Measurements from ENCODE around the gene SDR39U1. TPM values are rescaled to one million over a fixed set of nuclear protein-coding genes. Genes with fewer than 3 reads are reported as not detected.

The SDR39U1 gene
- polyA plus RNA-seq, 1 donor from 2014 or later, result 142 TPM

DNA sequence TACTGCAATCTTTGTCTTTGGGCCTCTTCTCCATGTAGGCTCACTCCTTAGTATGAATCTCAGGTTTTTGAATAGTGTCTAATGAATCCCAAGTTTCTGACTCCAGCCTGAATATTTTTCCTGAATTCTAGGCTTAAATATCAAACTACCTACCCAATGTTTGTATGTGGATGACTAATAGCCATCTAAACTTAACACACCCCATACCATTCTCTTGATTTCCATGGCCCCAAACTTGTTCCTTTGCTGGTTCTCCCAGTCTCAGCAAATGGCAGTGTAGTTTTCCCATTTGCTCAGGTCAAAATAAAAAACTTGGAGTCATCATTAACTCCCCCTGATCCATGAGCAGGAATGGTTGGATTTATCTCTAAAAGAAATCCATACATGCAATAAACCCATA is 18.8 kb upstream of the SDR39U1 start:
- Histone ChIP-seq H3K27me3 (ENCODE audit: insufficient read depth, low read depth, low read length) (no peaks in the 10 kb centered on the region), H3F3A (ENCODE audit: insufficient read depth, low read length, poor library complexity, severe bottlenecking) (no peaks in the 10 kb centered on the region), H4K20me1 (ENCODE audit: insufficient read depth) (no peaks in the 10 kb centered on the region), H3K9me2 (ENCODE audit: insufficient read depth, low read length) (no peaks in the 10 kb centered on the region), H3K79me2 (replicated peaks; ENCODE audit: insufficient read depth, low read length) (no peaks in the 10 kb centered on the region), H3K36me3 (ENCODE audit: insufficient read depth, low read length) (no peaks in the 10 kb centered on the region), H3K4me3 (ENCODE audit: low read length) (no peak overlapping the region), H3K4me2 (ENCODE audit: low read length) (no peak overlapping the region), H3K27ac (ENCODE audit: low read length) (no peak overlapping the region), H3K9me3 (ENCODE audit: low read length) (no peaks in the 10 kb centered on the region), H3K9ac (ENCODE audit: low read length) (no peak overlapping the region), H2AFZ (ENCODE audit: low read depth, low read length) (no peak overlapping the region)
- TF ChIP-seq MXI1 (conservative IDR thresholded peaks at IDR 0.05; ENCODE audit: poor library complexity, severe bottlenecking) (no peak), EP300 (conservative IDR thresholded peaks at IDR 0.05; ENCODE audit: poor library complexity, severe bottlenecking) (no peak), TAF1 (IDR thresholded peaks at IDR 0.05; ENCODE audit: low read depth) (no peak), RAD21 (conservative IDR thresholded peaks at IDR 0.05) (no peak), POLR2AphosphoS5 (IDR thresholded peaks at IDR 0.05) (no peak), EZH2 (IDR thresholded peaks at IDR 0.05; ENCODE audit: borderline replicate concordance, insufficient read depth, low read length, poor library complexity, severe bottlenecking) (no peak), SMC3 (conservative IDR thresholded peaks at IDR 0.05; ENCODE audit: poor library complexity) (no peak)
- TF ChIP-seq, protein P1, sequence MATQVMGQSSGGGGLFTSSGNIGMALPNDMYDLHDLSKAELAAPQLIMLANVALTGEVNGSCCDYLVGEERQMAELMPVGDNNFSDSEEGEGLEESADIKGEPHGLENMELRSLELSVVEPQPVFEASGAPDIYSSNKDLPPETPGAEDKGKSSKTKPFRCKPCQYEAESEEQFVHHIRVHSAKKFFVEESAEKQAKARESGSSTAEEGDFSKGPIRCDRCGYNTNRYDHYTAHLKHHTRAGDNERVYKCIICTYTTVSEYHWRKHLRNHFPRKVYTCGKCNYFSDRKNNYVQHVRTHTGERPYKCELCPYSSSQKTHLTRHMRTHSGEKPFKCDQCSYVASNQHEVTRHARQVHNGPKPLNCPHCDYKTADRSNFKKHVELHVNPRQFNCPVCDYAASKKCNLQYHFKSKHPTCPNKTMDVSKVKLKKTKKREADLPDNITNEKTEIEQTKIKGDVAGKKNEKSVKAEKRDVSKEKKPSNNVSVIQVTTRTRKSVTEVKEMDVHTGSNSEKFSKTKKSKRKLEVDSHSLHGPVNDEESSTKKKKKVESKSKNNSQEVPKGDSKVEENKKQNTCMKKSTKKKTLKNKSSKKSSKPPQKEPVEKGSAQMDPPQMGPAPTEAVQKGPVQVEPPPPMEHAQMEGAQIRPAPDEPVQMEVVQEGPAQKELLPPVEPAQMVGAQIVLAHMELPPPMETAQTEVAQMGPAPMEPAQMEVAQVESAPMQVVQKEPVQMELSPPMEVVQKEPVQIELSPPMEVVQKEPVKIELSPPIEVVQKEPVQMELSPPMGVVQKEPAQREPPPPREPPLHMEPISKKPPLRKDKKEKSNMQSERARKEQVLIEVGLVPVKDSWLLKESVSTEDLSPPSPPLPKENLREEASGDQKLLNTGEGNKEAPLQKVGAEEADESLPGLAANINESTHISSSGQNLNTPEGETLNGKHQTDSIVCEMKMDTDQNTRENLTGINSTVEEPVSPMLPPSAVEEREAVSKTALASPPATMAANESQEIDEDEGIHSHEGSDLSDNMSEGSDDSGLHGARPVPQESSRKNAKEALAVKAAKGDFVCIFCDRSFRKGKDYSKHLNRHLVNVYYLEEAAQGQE (IDR thresholded peaks at IDR 0.05; ENCODE audit: borderline replicate concordance), result no peak
- TF ChIP-seq, protein P2, sequence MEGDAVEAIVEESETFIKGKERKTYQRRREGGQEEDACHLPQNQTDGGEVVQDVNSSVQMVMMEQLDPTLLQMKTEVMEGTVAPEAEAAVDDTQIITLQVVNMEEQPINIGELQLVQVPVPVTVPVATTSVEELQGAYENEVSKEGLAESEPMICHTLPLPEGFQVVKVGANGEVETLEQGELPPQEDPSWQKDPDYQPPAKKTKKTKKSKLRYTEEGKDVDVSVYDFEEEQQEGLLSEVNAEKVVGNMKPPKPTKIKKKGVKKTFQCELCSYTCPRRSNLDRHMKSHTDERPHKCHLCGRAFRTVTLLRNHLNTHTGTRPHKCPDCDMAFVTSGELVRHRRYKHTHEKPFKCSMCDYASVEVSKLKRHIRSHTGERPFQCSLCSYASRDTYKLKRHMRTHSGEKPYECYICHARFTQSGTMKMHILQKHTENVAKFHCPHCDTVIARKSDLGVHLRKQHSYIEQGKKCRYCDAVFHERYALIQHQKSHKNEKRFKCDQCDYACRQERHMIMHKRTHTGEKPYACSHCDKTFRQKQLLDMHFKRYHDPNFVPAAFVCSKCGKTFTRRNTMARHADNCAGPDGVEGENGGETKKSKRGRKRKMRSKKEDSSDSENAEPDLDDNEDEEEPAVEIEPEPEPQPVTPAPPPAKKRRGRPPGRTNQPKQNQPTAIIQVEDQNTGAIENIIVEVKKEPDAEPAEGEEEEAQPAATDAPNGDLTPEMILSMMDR (IDR thresholded peaks at IDR 0.05; ENCODE audit: poor library complexity, severe bottlenecking), result no peak

DNA sequence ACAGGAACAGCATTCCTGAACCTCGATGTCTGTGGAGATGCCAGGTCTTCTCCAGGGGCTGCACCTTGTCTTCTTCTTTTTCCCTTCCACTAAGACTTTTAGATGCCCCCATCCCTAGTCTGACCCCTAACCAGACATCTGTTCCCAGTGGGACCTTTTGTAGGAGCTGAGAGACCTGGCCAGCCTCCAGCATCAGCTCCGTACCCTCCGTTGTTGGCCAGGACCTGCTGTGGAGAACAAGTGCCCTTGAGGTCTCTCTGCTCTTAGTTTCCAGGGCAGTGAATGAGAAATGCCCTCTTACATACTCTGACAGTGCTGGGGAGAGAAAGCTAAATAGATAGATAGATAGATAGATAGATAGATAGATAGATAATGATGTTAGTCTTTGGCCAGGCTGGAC is 16.8 kb upstream of the SDR39U1 start:
- TF ChIP-seq POLR2AphosphoS5 (IDR thresholded peaks at IDR 0.05), result no peak
- TF ChIP-seq RAD21 (conservative IDR thresholded peaks at IDR 0.05), result no peak
- TF ChIP-seq, protein P1 (IDR thresholded peaks at IDR 0.05; ENCODE audit: borderline replicate concordance), result no peak
- TF ChIP-seq SMC3 (conservative IDR thresholded peaks at IDR 0.05; ENCODE audit: poor library complexity), result no peak
- no peak for TF ChIP-seq EZH2 (IDR thresholded peaks at IDR 0.05; ENCODE audit: borderline replicate concordance, insufficient read depth, low read length, poor library complexity, severe bottlenecking)
- no peak for TF ChIP-seq MXI1 (conservative IDR thresholded peaks at IDR 0.05; ENCODE audit: poor library complexity, severe bottlenecking)
- no peak for TF ChIP-seq EP300 (conservative IDR thresholded peaks at IDR 0.05; ENCODE audit: poor library complexity, severe bottlenecking)
- TF ChIP-seq, protein P2 (IDR thresholded peaks at IDR 0.05; ENCODE audit: poor library complexity, severe bottlenecking), result no peak
- no peak for TF ChIP-seq TAF1 (IDR thresholded peaks at IDR 0.05; ENCODE audit: low read depth)
- H3K4me2 ChIP-seq (ENCODE audit: low read length), result no peak overlapping the region
- no peaks in the 10 kb centered on the region for H3F3A ChIP-seq (ENCODE audit: insufficient read depth, low read length, poor library complexity, severe bottlenecking)
- H3K4me3 ChIP-seq (ENCODE audit: low read length), result no peak overlapping the region
- H3K27ac ChIP-seq (ENCODE audit: low read length), result no peak overlapping the region
- no peak overlapping the region for H3K9ac ChIP-seq (ENCODE audit: low read length)
- H3K79me2 ChIP-seq (replicated peaks; ENCODE audit: insufficient read depth, low read length), result no peaks in the 10 kb centered on the region
- no peaks in the 10 kb centered on the region for H3K9me2 ChIP-seq (ENCODE audit: insufficient read depth, low read length)
- H3K36me3 ChIP-seq (ENCODE audit: insufficient read depth, low read length), result no peaks in the 10 kb centered on the region
- H4K20me1 ChIP-seq (ENCODE audit: insufficient read depth), result no peaks in the 10 kb centered on the region
- no peaks in the 10 kb centered on the region for H3K27me3 ChIP-seq (ENCODE audit: insufficient read depth, low read depth, low read length)
- no peak overlapping the region for H2AFZ ChIP-seq (ENCODE audit: low read depth, low read length)
- no peaks in the 10 kb centered on the region for H3K9me3 ChIP-seq (ENCODE audit: low read length)

Measured in neural cell (in vitro differentiated cells).